HG02588 (cell line): ENCODE data around the gene IGF1.
"Not testable (repeated sequence)": the region's sequence is repeated elsewhere in the genome, so short reads cannot be mapped to it uniquely, and the experiment has no call there.

ENCODE experiments used
- ATAC-seq: cut with Tn5 transposase; IDR thresholded peaks from one replicate; pipeline ENCODE4 v1.9.1; 2021; ENCODE audit warnings: mild to moderate bottlenecking, moderate library complexity; ENCODE audit not compliant: unreplicated experiment

The IGF1 gene

GRCh38 chr12:102463659-102464249, 16.6 kb downstream of the IGF1 start:
- ATAC-seq, result no peak

- no peak for ATAC-seq
Observed at GRCh38 chr12:102462795-102463465, 17.4 kb downstream of the IGF1 start.

GRCh38 chr12:102462386-102462785, 18.0 kb downstream of the IGF1 start:
- no peak for ATAC-seq

- ATAC-seq, result no peak
Observed at GRCh38 chr12:102461501-102461900, 18.9 kb downstream of the IGF1 start.

GRCh38 chr12:102459314-102459713, 21.0 kb downstream of the IGF1 start:
- ATAC-seq, result no peak

GRCh38 chr12:102454808-102455760, 25.3 kb downstream of the IGF1 start:
- no peak for ATAC-seq

GRCh38 chr12:102454330-102454729, 26.0 kb downstream of the IGF1 start:
- ATAC-seq, result no peak

- no peak for ATAC-seq
Observed at GRCh38 chr12:102452605-102453004, 27.8 kb downstream of the IGF1 start.

- ATAC-seq, result not testable (repeated sequence)
Observed at GRCh38 chr12:102449018-102449417, 31.3 kb downstream of the IGF1 start.

- ATAC-seq, result not testable (repeated sequence)
Observed at GRCh38 chr12:102447426-102447825, 32.9 kb downstream of the IGF1 start.

- no peak for ATAC-seq
Observed at GRCh38 chr12:102444707-102445106, 35.7 kb downstream of the IGF1 start.

- no peak for ATAC-seq
Observed at GRCh38 chr12:102444093-102444492, 36.3 kb downstream of the IGF1 start.

GRCh38 chr12:102441077-102441596, 39.2 kb downstream of the IGF1 start:
- ATAC-seq, result no peak

GRCh38 chr12:102439426-102440405, 40.6 kb downstream of the IGF1 start:
- ATAC-seq, result no peak

GRCh38 chr12:102438827-102439210, 41.5 kb downstream of the IGF1 start:
- no peak for ATAC-seq

- no peak for ATAC-seq
Observed at GRCh38 chr12:102438047-102438826, 42.1 kb downstream of the IGF1 start.

- ATAC-seq, result no peak
Observed at GRCh38 chr12:102437511-102437910, 42.9 kb downstream of the IGF1 start.

GRCh38 chr12:102436867-102437266, 43.5 kb downstream of the IGF1 start:
- ATAC-seq, result no peak

- ATAC-seq, result no peak
Observed at GRCh38 chr12:102435827-102436436, 44.4 kb downstream of the IGF1 start.
